HuH-7.5 (cell line): ENCODE results near the gene PCLO.

Experiments
- DNase-seq: peaks from one replicate; pipeline ENCODE4 v3.0.0; 2011; ENCODE audit warnings: low spot score

PCLO gene

GRCh38 chr7:82823073-82823472 is 339.6 kb downstream of the PCLO start:
- no peak for DNase-seq

- no peak for DNase-seq
These were observed 341.6 kb downstream of the PCLO start for GRCh38 chr7:82821037-82821436.

- no peak for DNase-seq
These were observed 344.5 kb downstream of the PCLO start for GRCh38 chr7:82818171-82818570.

DNA sequence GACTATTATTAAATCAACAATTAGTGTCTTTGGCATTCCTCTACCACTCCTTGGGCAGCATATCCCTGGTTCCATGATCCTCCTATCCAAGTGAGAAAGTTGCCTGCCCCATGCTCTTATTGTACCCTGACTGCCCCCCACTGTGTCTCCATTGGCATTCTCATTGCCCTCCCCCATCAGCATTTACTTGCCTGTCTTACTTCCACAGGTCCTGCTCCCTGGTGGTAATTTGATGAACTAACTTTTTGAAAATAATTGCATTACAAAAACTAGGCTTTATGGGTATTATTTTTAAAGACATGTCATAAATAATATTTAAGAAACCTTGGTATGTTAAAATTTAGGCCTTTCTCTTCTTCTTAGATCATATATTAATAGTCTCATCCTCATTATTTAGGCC is 346.4 kb downstream of the PCLO start:
- DNase-seq, result no peak

GRCh38 chr7:82810558-82811259 is 352.0 kb downstream of the PCLO start:
- DNase-seq, result no peak

DNA sequence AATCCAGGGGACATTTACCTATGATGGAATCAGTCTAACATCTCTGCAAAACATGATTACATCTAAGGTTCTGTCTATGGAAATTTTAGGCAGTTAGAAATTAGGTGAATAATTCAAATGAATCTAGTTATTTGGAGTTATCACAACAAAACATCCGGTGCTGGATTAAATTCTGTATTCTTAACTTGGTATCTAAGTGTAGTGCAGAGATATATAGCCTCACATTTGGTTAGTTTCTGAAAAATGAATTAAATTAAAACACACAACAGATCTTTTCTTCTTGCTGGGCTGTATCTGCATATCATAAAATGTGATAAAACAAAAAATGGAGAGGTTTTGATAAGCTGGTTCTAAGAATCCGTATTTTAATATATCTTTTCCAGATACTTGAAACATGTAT is 354.1 kb downstream of the PCLO start:
- no peak for DNase-seq

DNA sequence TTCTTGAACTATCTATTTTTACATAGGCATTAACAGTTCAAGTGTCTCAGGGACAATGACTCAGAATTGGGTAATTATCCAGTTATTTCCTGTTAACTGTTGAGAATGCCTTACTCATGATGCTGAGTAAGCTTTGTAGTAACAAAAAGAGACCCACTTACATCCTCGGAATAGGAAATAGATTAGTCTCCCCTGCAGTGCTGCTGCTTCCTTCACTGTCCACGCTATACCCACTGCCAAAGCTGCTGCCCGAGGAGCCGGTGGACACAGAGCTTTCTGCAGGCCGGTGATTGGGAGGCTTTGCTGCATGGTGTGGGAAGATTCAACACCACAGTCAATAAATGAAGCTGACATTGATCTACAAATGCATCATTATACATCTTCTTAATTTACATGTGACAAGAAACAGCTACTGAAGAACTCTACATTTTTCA is 357.1 kb downstream of the PCLO start:
- DNase-seq, result no peak

DNA sequence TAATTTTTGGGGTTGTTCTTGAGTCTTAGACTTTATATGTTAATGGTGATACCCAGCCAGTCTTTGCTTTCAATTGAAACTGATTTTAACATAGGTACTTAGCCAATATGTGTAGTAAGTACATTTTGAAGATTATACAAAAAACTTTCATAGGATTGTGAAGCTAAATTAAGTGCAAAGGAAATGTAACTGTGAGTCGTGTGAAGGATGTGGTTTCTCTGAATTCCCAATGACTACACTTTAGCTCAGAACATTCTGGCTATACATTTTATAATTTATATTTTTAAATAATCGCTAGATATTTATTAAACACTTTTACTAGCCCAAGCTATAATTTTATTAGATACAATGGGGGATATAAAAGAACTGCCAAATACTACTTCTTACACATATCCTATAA is 359.3 kb downstream of the PCLO start:
- DNase-seq, result no peak

DNA sequence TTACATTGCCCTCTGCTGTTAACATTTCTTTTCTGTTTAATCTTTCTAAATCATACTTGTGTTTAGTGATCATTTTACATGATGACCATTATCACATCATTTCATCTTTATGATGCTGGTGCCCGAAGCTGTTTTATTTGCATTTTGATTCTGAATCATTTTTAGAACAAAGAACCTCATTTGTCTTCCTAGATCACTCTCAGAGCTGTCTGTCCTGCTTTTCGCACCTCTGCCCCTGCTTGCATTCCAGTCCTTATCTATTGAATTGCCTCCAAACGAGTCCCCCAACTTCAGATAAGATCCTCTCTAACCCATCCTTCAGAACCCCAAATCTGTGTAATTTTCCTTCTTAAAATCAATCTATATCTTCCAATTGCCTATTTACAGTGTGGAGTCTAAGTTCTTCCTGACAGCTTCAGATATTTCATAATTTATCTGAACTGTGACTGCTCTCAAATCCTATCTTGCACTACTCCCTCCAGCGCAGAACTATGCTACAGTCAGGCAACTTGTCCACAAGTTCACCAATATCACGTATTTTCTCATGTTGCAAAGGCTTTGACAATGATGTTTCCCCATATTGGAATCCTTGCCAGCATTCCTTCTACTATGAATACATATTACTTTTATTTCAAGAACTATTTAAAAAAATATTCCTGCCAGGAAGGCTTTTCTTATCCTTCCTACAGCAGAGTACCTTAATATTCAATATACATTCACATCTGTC is 372.6 kb downstream of the PCLO start:
- DNase-seq, result no peak

DNA sequence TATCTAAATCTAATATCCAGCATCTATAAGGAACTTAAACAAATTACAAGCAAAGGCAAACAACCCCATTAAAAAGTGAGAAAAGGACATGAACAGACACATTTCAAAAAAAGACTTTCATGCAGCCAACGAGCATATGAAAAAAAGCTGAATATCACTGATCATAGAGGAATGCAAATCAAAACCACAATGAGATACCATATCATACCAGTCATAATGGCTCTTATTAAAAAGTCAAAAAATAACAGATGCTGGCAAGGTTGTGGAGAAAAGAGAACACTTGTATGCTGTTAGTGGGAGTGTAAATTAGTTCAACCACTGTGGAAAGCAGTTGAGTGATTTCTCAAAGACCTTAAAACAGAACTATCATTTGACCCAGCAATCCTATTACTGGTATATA is 384.7 kb downstream of the PCLO start:
- no peak for DNase-seq

DNA sequence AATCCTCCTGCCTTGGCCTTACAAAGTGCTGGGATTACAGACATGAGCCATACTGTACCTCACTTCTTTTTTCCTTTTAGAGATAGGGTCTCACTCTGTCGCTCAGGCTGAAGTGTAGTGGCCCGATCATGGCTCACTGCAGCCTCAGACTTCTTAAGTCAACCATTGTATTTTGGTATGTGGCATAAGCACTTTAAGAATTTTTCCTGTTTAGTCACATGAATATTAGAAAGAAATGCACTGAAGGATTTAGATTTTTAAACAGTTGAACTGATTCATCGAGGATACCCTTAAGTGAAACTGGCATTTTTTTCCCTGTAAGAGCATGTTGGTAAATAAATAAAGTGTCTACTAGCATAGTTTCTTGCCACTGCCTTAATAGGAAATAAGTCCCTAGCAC is 399.8 kb downstream of the PCLO start:
- no peak for DNase-seq

GRCh38 chr7:82760831-82761230 is 401.9 kb downstream of the PCLO start:
- DNase-seq, result no peak

- no peak for DNase-seq
These were observed 402.6 kb downstream of the PCLO start for GRCh38 chr7:82760074-82760473.

- no peak for DNase-seq
These were observed 406.8 kb downstream of the PCLO start for GRCh38 chr7:82755705-82756551.

GRCh38 chr7:82750007-82750406 is 412.7 kb downstream of the PCLO start:
- DNase-seq, result no peak

GRCh38 chr7:82745820-82746219 is 416.9 kb downstream of the PCLO start:
- DNase-seq, result no peak

GRCh38 chr7:82745117-82745516 is 417.6 kb downstream of the PCLO start:
- no peak for DNase-seq

GRCh38 chr7:82742163-82742562 is 420.5 kb downstream of the PCLO start:
- DNase-seq, result no peak

- DNase-seq, result no peak
These were observed 421.2 kb downstream of the PCLO start for GRCh38 chr7:82741493-82741892.

GRCh38 chr7:82740246-82740848 is 422.3 kb downstream of the PCLO start:
- peak; percentile 1 for DNase-seq

DNA sequence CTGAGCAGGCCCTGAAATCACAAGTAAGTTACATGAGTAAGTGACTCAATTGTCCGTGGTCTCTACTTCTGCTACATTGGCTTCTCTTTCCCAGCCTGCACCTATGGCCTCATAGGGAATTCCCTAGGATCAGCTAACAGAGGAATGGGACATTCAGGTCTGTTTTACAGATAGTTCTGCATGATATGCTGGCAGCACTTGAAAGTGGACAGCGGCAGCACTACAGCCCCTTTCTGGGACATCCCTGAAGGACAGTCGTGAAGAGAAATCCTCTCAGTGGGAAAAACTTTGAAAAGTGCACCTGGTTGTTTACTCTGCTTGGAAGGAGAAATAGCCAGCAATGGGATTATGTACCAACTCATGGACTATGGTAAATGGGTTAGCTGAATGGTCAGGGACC is 426.1 kb downstream of the PCLO start:
- DNase-seq, result no peak

GRCh38 chr7:82732677-82733076 is 430.0 kb downstream of the PCLO start:
- DNase-seq, result no peak
